Activated T-helper 2 cell treated with anti-CD3 and anti-CD28 coated beads, Interferon-gamma antibody, Interleukin-2, Interleukin-4, amounts not matched to agents 10 μg/mL and 5 μg/mL and 100 μg/mL, durations not matched to agents 14 hours and 24 hours and 36 hours (primary cell): Measurements from ENCODE around the gene KCNN3. TPM values are rescaled to one million over a fixed set of nuclear protein-coding genes. Genes with fewer than 3 reads are reported as not detected.

Source experiments
- DNase-seq: peaks from one replicate; pipeline ENCODE4 v3.0.0; 2021; ENCODE audit warnings: low spot score
- H3K27ac Mint-ChIP-seq: one replicate; pipeline ENCODE4 v1.8.0; 2021; ENCODE audit warnings: mixed read lengths
- H3K27me3 Mint-ChIP-seq: one replicate; pipeline ENCODE4 v1.8.0; 2021; ENCODE audit warnings: low read depth, mixed read lengths
- H3K36me3 Mint-ChIP-seq: one replicate; pipeline ENCODE4 v1.8.0; 2021; ENCODE audit warnings: low read depth, mixed read lengths
- H3K4me1 Mint-ChIP-seq: one replicate; pipeline ENCODE4 v1.8.0; 2021; ENCODE audit warnings: low read depth, mixed read lengths
- H3K4me3 Mint-ChIP-seq: one replicate; pipeline ENCODE4 v1.8.0; 2021; ENCODE audit warnings: low read depth, mild to moderate bottlenecking, moderate library complexity, mixed read lengths
- H3K9me3 Mint-ChIP-seq: one replicate; pipeline ENCODE4 v1.8.0; 2021; ENCODE audit warnings: mixed read lengths
- intact Hi-C: fragments of 100-400 bp; cut with micrococcal nuclease; formaldehyde crosslinking; loops from one replicate; pipeline ENCODE4 v1.15.1; 2023
- total RNA-seq: library from RNA; stranded (reverse); gene quantifications from 2 replicates; pipeline ENCODE4 v1.2.3, GENCODE V29; 2022

The KCNN3 gene
- total RNA-seq, 1 donor from 2014 or later = 0.91 TPM

DNA sequence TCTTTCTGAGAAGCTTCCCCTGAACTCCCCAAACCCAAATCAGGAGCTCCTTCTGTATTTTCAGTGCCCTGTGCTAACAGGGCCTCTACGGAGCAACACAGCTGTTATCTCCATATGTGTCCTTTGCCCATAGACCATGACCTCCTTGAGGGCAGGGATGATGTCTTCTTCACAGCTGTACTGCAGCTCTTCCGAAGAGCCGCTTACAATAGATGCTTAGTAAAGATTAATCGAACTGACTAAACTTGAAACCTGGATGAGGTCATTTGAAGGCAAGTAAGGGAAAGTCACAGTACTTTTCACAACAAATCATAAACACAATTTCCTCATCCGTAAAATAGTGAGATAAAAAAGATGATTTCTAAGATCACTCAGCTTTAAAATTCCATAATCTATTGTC is 4.4 kb upstream of the KCNN3 start:
- intact Hi-C loops = no loop called here
- Mint-ChIP-seq H3K4me3 (no peak overlapping the region), H3K27ac (no peak overlapping the region), H3K36me3 (no peaks in the 10 kb centered on the region), H3K9me3 (no peaks in the 10 kb centered on the region), H3K4me1 (peaks cover 24% of the 10 kb centered on the region), H3K27me3 (peaks cover 13% of the 10 kb centered on the region)
- DNase-seq = no peak

DNA sequence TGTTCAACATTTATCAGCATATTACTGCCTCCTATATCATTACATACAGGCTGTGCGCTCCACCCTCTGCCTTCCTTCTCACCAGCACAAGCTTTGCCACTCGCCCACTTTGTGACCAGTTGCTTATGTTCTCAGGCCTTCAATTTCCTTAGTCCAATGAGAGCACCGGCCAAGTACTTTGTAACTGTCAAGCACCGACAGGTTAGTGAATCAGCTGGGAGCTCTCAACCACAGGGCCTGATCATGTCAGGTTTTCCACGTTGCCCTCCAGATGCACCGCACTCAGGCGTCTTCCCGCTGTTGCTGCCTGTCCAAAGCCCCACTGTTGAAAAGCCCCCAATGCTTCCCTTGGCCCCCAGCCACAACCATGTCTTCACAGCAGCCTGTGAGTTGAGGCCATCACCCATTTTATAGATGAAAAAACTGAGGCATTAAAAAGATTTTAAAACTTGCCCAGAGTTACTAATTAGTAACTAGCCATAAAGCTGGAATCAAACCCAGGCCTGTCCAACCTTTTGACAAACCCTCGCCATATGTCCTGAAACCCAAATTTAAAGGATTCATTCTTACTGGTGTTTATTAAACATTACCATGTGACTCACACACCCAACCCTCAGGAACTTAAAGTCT is 3.4 kb upstream of the KCNN3 start:
- DNase-seq = no peak
- Mint-ChIP-seq H3K27ac (no peak overlapping the region), H3K36me3 (no peaks in the 10 kb centered on the region), H3K4me1 (peaks cover 24% of the 10 kb centered on the region), H3K4me3 (no peak overlapping the region), H3K9me3 (no peaks in the 10 kb centered on the region), H3K27me3 (peaks cover 23% of the 10 kb centered on the region)
- intact Hi-C loops = no loop called here

DNA sequence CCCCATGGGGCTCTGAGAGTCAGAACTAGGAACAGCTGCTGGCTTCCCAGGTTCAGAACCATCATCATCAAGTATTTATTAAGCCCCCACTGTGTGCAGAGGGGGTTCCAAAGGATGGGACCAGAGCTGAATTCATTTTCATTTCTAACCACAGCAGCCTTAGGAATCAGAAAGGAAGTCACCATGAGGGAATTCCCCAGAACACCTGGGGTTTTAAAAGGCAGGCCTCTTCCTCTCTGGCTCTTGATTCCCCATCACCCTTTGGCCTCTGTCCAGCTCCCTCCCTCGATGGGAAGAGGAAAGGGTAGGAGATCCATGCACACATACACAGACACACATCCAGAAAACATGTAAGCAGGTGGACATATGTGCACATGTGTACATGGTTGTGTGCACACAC is 1.3 kb upstream of the KCNN3 start:
- DNase-seq = no peak
- no peaks in the 10 kb centered on the region for H3K36me3 Mint-ChIP-seq
- no peak overlapping the region for H3K27ac Mint-ChIP-seq
- intact Hi-C loops = no loop called here
- peaks cover 37% of the 10 kb centered on the region for H3K27me3 Mint-ChIP-seq
- peaks cover 25% of the 10 kb centered on the region for H3K4me1 Mint-ChIP-seq
- H3K9me3 Mint-ChIP-seq = no peaks in the 10 kb centered on the region
- no peak overlapping the region for H3K4me3 Mint-ChIP-seq

DNA sequence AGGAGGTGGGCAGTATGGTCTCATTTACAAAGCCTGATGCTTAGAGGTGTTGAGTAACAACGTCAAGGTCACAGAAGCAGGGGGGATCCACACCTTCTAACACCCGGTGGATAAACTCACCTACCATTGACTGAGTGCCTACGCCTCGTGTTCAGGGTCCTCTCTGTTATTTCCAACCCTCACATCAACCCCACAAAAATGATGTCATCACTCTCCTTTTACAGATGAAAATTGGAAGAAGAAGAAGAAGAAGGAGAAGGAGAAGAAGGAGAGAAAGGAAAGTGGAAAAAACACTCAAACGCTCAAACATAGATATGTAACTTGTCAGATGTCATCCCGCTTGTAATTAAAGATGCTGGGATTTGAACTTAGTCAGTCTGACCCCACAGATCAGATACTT is 653 bp upstream of the KCNN3 start:
- intact Hi-C loops = no loop called here
- Mint-ChIP-seq H3K4me3 (no peak overlapping the region), H3K27me3 (peaks cover 42% of the 10 kb centered on the region)

DNA sequence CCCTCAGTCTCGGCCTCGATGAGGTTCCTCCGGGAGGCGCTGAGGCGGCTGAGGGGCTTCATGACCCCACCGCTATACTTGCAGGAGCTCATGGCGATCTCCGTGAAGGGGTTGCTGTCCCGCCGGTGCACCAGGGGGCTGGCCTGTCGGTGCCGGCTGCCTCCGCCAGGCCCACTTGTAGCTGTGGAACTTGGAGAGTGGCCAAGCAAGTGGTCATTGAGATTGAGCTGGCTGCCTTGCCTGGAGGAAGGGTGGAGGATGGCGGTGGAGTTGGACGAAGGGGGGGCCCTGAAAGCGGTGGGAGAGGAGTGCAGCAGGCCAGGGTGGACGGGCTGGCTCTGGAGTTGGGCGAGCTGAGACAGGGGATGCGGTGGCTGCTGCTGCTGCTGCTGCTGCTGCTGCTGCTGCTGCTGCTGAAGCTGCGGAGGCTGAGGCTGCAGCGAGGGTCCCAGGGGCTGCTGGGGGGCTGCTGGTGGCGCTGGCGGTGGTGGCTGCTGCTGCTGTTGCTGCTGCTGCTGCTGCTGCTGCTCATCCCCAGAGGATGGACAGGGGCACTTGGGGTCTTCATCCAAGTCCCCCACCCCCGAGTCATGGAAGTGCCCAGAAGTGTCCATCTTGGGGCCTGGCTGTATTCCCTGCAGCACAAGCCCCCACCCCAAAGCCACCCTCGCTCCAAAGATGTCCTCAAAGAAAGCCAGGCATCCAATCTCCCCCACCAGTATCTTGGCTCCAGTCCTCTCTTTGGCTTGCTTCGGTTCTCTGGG is 548 bp downstream of the KCNN3 start:
- no peaks in the 10 kb centered on the region for H3K9me3 Mint-ChIP-seq
- no peaks in the 10 kb centered on the region for H3K36me3 Mint-ChIP-seq
- peaks cover 32% of the 10 kb centered on the region for H3K4me1 Mint-ChIP-seq
- DNase-seq = no peak
- peaks cover 42% of the 10 kb centered on the region for H3K27me3 Mint-ChIP-seq
- no peak overlapping the region for H3K27ac Mint-ChIP-seq
- intact Hi-C loops = no loop called here
- H3K4me3 Mint-ChIP-seq = no peak overlapping the region

More for the DNA sequence above, 653 bp upstream of the KCNN3 start:
- Mint-ChIP-seq H3K36me3 (no peaks in the 10 kb centered on the region), H3K9me3 (no peaks in the 10 kb centered on the region), H3K27ac (no peak overlapping the region), H3K4me1 (peaks cover 29% of the 10 kb centered on the region)
- no peak for DNase-seq

DNA sequence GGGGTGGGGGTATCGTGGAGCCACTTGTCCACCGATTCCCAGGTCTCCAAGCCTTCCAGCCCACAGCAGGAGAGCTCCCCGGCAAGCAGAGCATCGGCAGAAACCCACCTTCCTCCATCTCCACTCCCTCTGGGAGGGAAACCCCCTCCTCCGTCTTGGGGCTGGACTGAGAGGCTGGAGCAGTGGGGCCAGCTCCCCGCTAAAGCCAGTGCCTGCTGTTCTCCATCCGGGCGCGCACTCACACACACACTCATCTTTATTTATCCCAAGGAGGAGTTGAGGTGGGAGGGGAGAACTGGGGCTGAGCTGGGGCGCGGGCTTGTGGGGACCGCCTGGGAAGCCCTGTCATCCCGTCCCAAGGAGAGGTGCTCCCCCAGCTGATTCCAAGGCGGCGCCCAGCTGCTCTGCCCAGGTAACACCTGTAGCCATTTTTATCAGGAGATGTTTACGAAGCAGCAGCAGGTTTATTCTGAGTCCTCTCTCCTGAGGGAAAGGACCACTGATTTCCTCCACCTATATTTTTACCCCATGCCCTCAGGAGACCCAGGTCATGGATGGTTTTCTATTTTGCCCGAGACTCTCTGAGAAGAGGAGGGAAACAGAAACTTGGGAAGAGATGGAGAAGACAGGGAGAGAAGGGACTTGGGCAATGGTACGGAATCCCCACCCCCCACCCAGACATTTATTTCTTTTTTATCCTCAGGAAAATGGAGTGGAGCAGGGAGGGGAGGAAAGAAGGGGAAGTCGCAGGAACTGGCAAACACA is 2.1 kb downstream of the KCNN3 start:
- H3K27ac Mint-ChIP-seq = no peak overlapping the region
- no peaks in the 10 kb centered on the region for H3K9me3 Mint-ChIP-seq
- intact Hi-C loops = no loop called here
- H3K4me3 Mint-ChIP-seq = no peak overlapping the region
- no peaks in the 10 kb centered on the region for H3K36me3 Mint-ChIP-seq
- peaks cover 30% of the 10 kb centered on the region for H3K4me1 Mint-ChIP-seq
- no peak for DNase-seq
- peaks cover 42% of the 10 kb centered on the region for H3K27me3 Mint-ChIP-seq

DNA sequence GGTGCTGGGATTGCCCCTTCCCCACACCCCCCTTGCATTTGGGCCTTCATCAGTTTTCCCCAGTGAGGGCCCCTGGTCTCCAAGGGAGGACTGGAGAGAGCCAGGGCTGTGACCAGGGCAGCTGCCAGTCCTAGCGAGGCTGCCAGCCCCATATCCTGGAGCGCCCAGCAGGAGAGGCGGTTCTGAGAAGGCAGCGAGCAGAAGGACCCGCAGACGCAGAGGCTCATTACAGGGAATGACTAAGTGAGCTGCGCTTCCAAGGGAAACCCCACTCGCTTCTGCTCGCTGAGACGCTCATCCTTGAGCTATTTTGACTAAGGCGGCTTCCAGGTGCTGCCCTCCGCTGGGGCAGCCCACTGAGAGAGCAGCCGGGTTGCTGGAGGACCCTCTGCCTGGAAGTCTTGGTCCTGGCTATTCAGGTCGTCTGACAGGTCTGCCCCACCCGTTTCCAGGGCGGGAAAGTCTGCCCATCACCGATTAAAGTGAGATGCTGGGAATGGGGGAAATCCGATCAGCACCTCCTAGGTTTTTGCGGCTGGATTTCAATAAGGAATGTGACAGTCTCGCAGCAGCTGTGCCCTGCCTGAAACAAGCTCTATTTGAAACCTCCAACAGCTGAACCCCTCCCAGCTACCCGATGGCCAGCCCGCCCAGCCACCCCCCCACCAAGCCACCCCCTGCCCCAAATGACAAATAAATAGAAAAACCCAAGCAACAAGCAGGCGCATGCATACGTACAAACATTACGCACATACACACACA is 2.8 kb downstream of the KCNN3 start:
- no peaks in the 10 kb centered on the region for H3K36me3 Mint-ChIP-seq
- no peak overlapping the region for H3K27ac Mint-ChIP-seq
- intact Hi-C loops = no loop called here
- H3K4me1 Mint-ChIP-seq = peaks cover 30% of the 10 kb centered on the region
- no peak overlapping the region for H3K4me3 Mint-ChIP-seq
- peaks cover 42% of the 10 kb centered on the region for H3K27me3 Mint-ChIP-seq
- H3K9me3 Mint-ChIP-seq = no peaks in the 10 kb centered on the region
- DNase-seq = no peak

DNA sequence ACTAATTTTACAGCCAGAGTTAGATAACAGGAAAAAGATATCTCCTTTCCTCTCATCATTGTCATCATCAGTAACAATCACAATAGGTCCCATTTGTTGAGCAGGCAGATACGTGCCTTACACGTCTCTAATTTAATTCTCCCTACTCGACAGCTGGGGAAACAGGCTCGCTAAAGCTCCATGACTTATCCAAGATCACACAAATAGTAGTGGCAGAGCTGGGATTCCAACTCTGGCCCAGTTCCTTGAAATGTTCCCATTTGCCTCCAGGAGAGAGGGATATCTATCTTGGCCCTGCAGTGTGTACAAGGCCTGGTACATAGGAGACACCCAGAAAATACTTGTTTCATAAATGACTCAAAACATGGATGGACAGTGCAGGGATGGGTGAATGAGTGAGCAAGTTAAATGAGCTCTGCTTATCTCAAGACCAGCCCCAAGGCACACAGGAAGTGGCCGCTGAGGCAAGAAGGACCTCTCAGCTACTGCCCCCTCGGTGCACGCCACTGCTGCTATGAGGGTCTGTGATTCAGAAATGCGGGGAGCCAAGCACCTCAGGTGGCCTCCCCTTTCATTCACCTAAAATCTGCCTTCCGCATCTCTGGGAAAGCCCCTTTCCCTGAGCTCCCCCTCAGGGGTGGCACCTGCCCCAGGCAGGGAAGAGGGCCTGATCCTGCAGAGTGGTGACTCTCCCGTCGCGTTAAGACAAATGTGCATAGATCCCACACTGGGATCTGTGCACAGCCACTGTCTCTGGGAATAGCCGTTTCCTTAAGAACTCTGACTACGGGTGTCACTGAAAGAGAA is 3.6 kb downstream of the KCNN3 start:
- no peak overlapping the region for H3K4me3 Mint-ChIP-seq
- H3K36me3 Mint-ChIP-seq = no peaks in the 10 kb centered on the region
- H3K27me3 Mint-ChIP-seq = peaks cover 42% of the 10 kb centered on the region
- no peak for DNase-seq
- intact Hi-C loops = no loop called here
- no peak overlapping the region for H3K27ac Mint-ChIP-seq
- peaks cover 26% of the 10 kb centered on the region for H3K4me1 Mint-ChIP-seq
- no peaks in the 10 kb centered on the region for H3K9me3 Mint-ChIP-seq

DNA sequence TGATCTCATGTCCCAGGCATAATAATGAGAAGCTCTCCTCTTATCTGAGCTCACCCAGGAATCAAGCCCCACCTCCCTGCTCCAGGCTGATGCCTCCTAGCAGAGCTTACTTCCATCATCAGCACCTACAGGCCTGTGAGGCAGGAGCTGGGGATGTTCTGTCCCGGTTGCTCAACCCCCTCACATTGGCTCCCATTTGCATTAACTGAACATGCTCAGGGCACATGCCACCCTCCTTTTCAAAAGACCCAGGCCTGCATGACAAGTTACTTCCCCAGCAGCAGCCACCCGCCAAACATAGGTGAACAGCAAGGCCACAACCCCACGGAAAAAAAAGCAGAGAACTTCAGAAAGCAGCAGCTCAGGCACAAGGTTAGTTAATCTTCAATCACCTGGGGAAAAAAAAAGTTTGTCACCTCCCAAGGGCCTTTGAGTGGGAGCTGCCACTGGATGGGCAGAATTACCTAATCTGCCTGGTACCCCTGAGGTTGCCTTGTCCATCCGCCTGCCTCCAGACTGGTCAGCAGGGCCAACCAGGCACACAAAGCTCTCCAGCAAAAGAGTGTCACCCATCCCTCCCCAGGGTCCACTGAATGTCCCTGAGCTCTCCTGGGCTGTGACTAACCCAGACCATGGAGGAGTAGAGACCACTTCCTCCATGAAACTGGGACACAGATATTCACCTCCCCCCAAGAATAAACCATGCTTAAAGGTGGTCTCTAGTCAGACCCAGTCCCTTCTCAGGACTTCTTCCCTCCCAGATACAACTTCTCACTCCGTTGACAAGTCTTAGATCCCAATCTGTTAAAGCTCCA is 4.4 kb downstream of the KCNN3 start:
- intact Hi-C loops = no loop called here
- peaks cover 38% of the 10 kb centered on the region for H3K27me3 Mint-ChIP-seq
- H3K4me1 Mint-ChIP-seq = peaks cover 20% of the 10 kb centered on the region
- no peaks in the 10 kb centered on the region for H3K36me3 Mint-ChIP-seq
- no peak overlapping the region for H3K4me3 Mint-ChIP-seq
- H3K27ac Mint-ChIP-seq = no peak overlapping the region
- no peaks in the 10 kb centered on the region for H3K9me3 Mint-ChIP-seq
- DNase-seq = no peak

DNA sequence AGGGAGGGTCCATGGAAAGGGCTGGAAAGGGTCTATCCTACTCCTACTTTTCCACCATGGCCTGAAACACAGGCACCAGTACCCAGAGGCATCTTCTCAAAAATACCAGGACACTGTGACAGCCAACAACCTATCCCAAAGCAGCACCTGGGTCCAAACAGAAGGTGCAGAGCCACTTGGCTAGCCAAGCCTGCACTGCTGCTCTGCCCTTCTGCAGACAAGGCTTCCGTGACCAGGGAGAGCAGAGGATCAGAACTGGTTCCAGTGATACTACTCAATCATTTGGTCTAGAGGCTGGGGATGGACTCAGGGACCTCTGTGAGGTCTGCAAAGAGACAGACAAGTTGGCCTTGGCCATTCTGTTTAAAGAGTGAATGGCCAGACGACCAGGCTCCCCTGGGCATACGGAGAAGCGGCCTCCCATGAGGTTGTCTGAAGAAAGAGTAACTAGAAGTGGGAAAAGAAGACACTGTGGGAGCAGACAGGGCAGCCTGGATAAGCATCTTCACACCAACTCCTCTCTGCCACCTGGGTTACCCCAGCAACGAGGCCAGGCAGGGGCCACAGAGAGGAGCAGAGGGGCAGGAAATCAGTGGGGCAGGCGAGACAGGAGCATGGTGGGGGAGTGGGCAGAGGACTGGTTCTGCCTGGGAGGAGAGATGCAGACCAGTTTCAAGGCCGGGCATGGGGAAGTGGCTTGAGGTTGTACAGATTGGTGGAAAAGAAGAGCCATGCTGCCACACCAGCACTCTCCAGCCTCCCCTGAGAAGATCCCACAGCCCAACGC is 5.7 kb downstream of the KCNN3 start:
- H3K27me3 Mint-ChIP-seq = peaks cover 28% of the 10 kb centered on the region
- no peaks in the 10 kb centered on the region for H3K36me3 Mint-ChIP-seq
- H3K9me3 Mint-ChIP-seq = no peaks in the 10 kb centered on the region
- DNase-seq = no peak
- intact Hi-C loops = no loop called here
- H3K4me1 Mint-ChIP-seq = peaks cover 20% of the 10 kb centered on the region
- no peak overlapping the region for H3K4me3 Mint-ChIP-seq
- H3K27ac Mint-ChIP-seq = no peak overlapping the region
